ENCODE results near the gene AVPI1.
"Not testable (repeated sequence)": the region's sequence is repeated elsewhere in the genome, so short reads cannot be mapped to it uniquely, and the experiment has no call there.

Gene AVPI1

DNA sequence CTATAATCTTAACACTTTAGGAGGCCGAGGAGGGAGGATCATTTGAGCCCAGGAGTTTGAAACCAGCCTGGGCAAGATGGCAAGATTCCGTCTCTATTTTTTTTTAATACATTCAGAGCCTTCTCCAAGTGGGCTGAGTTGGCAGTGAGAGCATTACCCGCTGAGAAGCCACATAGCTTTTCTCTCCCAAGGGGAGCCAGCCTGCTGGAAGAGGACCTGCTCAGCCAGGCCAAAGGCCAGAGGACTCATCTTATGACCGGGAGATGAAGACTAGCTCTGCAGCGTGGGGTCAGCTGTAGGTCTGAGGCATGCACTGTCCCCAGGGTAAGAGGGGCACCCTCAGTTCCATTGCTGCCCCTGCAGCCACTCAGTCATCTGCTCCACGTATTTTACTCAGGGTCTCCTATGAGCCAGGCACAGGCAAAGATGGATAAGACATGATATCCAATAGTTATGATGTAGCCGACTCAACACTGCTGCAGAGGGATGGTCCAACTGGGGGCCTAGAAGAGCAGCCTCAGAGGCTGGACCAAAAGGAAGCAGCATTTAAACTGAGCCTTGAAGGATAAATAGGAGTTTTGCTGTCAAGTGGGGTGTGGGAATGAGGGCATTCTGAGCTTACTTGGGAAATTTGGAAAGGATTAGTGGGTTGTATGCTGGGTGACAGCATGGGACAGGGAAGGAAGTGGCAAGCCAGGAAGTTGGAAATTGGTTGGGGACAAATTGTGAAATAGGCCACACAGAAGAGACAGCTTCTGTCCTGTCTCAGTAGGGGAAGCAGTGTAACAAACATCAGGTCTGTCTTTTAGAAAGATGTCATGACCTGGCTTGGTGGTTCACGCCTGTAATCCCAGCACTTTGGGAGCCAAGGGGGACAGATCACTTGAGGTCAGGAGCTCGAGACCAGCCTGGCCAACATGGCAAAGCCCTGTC, 24.9 kb upstream of the AVPI1 start:
- DNase-seq: no peak

DNA sequence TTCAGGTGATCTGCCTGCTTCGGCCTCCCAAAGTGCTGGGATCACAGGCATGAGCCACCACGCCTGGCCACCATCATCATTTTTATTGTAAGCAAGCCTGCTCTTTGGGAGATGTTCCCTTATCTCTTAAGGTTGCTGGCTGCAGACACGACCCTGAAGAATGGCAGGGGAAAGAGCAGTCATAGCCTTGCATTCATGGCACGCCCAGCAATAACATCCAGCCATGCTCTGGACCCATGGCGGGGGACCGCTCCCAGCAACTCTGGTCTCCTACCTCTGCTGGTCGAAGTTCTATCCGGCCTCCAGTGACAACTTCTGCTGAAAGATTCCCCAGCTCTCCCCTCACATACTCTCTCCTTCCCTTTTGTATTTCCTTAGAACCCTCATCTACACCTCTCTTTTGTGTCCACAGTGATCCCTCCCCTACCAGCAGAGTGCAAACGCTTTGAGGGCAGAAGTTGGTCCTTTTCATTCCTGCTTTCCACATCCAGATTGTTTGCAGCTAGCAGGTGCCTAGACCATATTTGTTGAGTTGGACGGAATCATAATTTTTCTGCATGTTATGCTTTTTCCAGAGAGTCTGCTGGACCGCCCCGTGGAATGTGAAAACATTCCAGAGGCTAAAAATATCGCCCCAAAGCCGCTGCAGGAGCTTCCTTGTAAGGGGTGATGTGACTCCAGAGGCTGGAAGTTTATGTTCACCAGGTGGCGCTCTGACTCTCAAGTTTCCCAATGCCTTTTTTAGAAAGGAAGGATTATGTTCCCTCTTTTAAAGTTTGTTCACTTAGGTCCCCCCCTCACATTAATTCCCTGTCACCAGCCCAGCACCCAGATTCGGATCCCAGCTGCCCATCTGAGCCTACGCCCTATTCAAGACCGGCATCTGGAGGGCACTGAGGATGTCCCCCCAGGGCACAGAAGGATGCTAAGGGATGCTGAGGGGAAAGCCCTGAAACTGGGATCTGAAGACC, 22.2 kb upstream of the AVPI1 start:
- no peak for DNase-seq

DNA sequence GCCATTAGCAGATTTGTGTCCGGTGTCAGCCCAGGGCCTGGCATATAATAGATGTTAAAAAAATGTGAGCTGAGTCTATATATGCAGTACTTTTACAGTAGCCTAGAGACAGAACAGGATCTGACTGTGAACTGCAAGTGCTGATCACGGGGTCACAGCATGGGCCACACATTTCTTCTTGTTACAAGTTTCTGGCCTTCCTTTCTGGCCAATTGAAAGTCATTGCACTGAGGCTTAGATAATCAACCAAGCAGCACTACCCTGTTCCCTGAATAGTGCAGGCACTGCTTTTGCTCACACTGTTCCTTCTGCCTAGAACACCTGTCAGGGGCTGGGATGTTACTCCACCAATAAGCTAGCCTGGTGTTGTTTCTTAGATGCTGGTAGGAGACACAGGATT, 21.1 kb upstream of the AVPI1 start:
- DNase-seq: no peak

- DNase-seq: no peak
Observed at GRCh38 chr10:97707134-97707861, 20.3 kb upstream of the AVPI1 start.

- DNase-seq: no peak
Observed at GRCh38 chr10:97705006-97705670, 18.1 kb upstream of the AVPI1 start.

- DNase-seq: no peak
Observed at GRCh38 chr10:97704341-97704740, 17.3 kb upstream of the AVPI1 start.

DNA sequence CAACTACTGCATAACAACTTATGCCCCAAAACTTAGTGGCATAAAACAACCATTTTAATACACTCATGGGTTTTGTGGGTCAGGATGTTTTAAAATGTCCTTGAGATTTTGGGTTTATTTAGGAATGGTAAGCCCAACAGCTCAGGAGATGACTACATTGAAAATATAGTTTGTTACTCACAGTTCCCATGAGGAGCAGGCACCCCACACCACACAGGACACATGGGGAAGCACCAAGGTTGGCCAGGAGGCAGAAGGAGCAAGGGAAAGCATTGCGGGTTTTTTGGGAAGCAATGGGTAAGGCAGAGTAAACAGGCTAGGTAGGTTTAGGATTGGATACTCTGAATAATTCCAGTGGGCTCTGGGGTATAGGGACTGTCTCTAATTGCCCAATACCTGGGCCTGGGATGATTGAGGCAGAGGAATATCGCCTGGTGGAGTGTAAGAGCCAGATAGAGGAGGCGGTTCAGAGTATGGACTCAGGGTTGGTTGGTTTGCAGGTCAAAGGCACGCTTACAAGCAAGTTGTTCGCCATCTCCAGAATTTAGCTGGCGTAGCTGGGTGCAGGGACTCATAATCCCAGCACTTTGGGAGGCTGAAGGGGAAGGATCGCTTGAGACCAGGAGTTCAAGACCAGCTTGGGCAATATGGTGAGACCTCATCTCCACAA, 16.5 kb upstream of the AVPI1 start:
- no peak for DNase-seq

GRCh38 chr10:97701438-97702069, 14.5 kb upstream of the AVPI1 start:
- DNase-seq: no peak

DNA sequence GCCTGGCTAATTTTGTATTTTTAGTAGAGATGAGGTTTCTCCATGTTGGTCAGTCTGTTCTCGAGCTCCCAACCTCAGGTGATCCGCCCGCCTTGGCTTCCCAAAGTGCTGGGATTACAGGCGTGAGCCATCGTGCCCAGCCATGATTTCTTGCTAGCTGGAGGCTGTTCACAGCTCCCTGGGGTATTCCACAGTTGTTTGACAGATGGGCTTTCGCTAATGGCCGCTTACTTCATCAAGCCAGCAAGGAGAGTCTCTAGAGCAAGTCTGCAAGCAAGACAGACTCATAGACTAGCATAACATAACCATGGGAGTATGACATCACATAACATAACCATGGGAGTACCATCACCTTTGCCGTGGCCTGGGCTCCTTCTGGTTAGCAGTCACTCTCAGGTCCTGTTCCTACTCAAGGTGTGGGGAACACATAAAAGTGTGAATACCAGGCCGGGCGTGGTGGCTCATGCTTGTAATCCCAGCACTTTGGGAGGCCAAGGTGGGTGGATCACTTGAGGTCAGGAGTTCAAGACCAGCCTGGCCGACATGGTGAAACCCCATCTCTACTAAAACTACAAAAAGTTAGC, 11.1 kb upstream of the AVPI1 start:
- DNase-seq: not testable (repeated sequence)

DNA sequence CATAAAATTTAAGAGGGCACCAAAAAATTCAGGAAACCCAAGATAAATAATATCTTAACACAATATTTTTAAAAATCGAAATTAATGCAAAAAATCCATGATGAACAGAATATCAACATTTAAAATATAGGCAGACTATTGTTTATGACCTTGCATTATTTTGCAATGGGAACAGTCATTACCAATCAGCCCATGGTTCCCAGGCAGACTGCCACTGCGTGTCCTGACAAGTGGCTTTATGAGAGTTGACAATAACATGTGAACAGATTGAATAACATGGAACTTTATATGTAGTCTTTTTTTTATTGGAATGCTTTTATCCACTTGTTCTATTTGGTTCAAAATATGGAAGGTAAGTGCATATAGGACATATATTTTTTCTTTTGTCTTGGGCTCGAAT, 3.1 kb upstream of the AVPI1 start:
- DNase-seq: no peak

GRCh38 chr10:97689559-97690020, 2.5 kb upstream of the AVPI1 start:
- no peak for DNase-seq

GRCh38 chr10:97687785-97688781, 1.0 kb upstream of the AVPI1 start:
- no peak for DNase-seq

GRCh38 chr10:97686301-97686961, 610 bp downstream of the AVPI1 start:
- DNase-seq: no peak

GRCh38 chr10:97685395-97685958, 1.6 kb downstream of the AVPI1 start:
- DNase-seq: no peak

DNA sequence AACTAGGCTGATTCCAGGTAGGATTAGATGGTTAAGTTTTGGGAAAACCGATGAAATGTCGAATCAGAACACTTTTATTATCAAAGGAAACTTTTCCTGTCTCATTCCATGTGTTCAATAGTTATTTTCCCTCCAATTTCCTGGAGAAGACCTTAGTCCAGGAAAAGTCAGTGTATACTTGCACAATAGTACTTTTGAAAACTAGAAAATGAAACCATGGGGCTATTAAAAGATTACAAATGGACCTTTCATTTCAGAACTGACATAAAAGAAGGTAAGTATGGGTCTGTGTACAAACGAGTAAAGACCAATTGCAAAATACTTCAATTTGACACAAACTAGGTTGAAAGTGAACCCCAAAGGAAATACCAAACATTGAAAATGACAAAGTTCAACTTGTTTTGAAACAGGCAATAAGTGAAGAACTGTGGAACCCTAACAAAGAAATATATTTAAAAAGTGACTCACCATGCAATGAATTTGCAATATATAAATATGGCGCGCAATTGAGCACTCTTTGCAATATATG, 2.1 kb downstream of the AVPI1 start:
- DNase-seq: no peak

DNA sequence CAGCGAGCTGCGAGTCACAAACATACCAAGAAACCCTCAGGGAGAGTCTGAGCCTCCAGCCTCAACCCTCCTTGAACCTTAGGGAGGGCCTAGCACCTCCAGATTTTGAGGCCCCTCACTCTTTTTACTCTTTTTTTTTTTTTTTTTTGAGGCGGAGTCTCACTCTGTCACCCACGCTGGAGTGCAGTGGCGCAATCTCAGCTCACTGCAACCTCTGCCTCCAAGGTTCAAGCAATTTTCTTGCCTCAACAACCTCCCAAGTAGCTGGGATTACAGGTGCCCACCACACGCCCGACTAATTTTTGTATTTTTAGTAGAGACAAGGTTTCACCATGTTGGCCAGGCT, 2.7 kb downstream of the AVPI1 start:
- not testable (repeated sequence) for DNase-seq

GRCh38 chr10:97683556-97684367, 3.3 kb downstream of the AVPI1 start:
- DNase-seq: no peak

All from NCI-H2029 (cell line).